GM12891 (cell line): Measurements from ENCODE around the gene ANKH.

Experiments used
- POLR2A ChIP-seq: IDR thresholded peaks from 2 replicates; pipeline ENCODE4 v1.6.1; 2011; ENCODE audit warnings: low read depth, low read length, control low read depth
- POLR2AphosphoS5 ChIP-seq: IDR thresholded peaks from 2 replicates; pipeline ENCODE4 v1.6.1; 2011; ENCODE audit warnings: low read depth, low read length, control low read depth
- TAF1 ChIP-seq: IDR thresholded peaks from 2 replicates; pipeline ENCODE4 v1.6.1; 2011; ENCODE audit warnings: low read depth, low read length, control low read depth

DNA sequence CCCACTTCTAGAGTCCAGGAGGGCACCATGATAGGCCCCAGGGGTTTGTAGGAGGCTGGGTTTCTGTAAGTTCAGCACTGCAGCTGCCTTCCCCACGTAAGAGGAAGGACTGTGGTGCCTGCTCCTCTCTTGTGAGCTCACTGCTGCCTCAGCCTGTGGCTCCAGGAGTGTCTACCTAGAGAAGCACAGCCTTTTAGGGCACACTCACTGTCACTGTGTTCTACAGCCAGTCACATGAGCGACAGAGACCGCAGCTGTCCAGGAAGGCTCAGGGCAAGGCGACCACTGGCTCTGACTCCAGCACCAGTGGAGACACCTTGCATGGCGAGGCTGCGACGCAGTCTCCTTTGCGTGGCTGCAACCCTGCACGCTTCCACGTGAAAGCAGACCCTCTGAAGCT, 134.3 kb downstream of the ANKH start:
- TF ChIP-seq POLR2A, result no peak
- TF ChIP-seq TAF1, result no peak
- no peak for TF ChIP-seq POLR2AphosphoS5
